ENCODE data around the gene GLRX5.
A peak's percentile ranks its signal among the peaks of the same experiment; 100 is the strongest.

The GLRX5 gene

DNA sequence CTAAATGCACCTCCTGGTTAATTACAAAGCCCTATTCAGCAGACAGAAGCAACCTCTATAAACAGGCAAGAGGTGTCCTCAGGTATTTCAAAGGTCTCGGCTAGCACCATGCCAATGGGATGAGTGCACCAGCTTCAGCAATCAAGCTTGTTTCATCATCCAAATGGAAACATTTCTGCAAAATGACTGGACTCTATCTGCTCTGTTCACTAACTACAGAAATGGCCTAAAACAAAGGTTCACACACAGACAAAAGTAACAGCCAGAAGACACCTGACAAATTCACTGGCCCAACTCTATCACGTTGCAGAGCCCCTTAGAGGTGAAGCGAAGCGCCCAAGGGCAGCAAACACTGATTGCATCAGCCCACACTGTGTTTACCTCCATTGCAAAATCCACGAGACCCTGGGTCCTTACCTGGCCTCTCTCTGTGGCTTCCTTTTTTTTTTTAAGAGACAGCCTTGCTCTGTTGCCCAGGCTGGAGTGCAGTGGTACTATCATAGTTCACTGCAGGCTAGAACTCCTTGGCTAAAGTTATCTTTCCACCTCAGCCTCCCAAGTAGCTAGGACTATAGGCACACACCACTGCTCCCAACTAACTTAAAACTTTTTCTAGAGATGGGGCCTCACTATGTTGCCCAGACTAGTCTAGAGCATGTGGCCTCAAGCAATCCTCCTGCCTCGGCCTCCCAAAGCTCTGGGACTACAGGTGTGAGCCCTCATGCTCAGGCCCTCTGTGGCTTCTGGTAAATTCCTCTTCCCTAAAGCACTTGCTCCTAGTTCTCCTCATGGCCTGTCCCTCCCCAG lies 9.9 kb upstream of the GLRX5 start:
- DNase-seq (ENCODE audit: low read depth in 1 of 2, low spot score in 1 of 2), result peak in 1 of 2 experiments; percentile 55
- in situ Hi-C loops (cut with HindIII; ENCODE audit: low pct_unique_long_range_greater_than_20kb, low sequenced_read_pairs), result no loop called here
- TF ChIP-seq JUND (IDR thresholded peaks at IDR 0.05; ENCODE audit: low read depth), result no peak

- no peak for TF ChIP-seq JUND (IDR thresholded peaks at IDR 0.05; ENCODE audit: low read depth)
- DNase-seq (ENCODE audit: low read depth in 1 of 2, low spot score in 1 of 2), result no peak
- in situ Hi-C loops (cut with HindIII; ENCODE audit: low pct_unique_long_range_greater_than_20kb, low sequenced_read_pairs), result no loop called here
Measured at GRCh38 chr14:95525999-95526398, 8.9 kb upstream of the GLRX5 start.

GRCh38 chr14:95526483-95527386 lies 8.1 kb upstream of the GLRX5 start:
- no peak for DNase-seq (ENCODE audit: low read depth in 1 of 2, low spot score in 1 of 2)
- TF ChIP-seq JUND (IDR thresholded peaks at IDR 0.05; ENCODE audit: low read depth), result no peak
- in situ Hi-C loops (cut with HindIII; ENCODE audit: low pct_unique_long_range_greater_than_20kb, low sequenced_read_pairs), result no loop called here

- in situ Hi-C loops (cut with HindIII; ENCODE audit: low pct_unique_long_range_greater_than_20kb, low sequenced_read_pairs), result no loop called here
- peak in 1 of 2 experiments; percentile 49 for DNase-seq (ENCODE audit: low read depth in 1 of 2, low spot score in 1 of 2)
- TF ChIP-seq JUND (IDR thresholded peaks at IDR 0.05; ENCODE audit: low read depth), result no peak
Measured at GRCh38 chr14:95527387-95528002, 7.4 kb upstream of the GLRX5 start.

DNA sequence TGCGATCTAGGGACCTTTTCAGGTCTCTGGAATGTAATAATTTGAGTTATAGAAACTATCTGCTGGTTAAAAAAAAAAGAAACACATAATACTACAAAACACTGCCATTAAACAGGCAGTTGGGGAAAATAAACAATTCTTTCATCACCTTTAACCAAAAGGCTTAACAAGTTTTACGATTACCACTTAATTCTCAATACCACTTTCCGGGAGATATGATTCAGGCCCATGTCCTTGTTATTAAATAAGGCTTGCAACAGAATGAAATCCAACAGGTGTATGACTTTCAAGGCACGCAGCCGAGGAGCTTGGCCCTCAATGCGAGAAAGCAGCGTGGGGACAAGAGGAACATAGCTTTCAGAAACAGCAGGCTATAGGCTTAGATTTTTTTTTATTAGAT lies 5.6 kb upstream of the GLRX5 start:
- in situ Hi-C loops (cut with HindIII; ENCODE audit: low pct_unique_long_range_greater_than_20kb, low sequenced_read_pairs), result no loop called here
- no peak for TF ChIP-seq JUND (IDR thresholded peaks at IDR 0.05; ENCODE audit: low read depth)
- no peak for DNase-seq (ENCODE audit: low read depth in 1 of 2, low spot score in 1 of 2)

DNA sequence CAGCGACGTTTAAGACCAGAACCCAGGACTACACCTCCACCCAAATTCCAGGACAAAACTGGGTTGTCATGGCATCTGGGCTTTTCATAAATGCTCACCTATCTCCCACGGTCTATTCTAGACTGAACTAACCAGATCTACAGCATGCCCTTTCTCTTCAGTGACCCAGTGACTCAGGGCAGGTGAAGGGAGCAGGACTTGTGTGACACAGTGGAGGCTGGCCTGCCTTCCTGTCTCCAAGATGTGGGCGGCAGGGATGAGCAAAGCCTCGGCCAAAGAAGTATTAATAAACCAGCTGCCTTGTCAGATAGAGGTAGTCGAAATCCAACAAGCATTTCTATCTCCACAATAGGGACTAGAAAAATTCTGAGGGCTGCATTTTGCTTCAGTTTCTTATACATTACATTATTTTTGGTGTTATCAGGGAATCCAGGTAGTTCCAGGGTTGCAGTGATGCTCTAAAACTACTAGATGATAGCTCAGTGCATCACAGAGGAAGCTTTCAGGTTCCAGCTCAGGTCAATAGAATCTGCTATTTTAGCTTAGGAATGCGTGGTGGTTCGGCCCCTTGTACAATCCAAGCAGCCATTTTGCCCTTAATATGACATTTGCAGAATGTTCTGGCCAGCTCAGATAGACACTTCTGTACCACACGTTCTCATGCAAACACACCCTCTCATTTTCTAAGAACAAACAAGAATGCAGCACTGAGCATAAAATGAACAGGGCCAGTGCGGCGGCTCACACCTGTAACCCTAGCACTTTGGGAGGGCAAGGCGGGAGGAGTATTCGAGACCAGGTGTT lies 4.2 kb upstream of the GLRX5 start:
- peak in 1 of 2 experiments; percentile 58 for DNase-seq (ENCODE audit: low read depth in 1 of 2, low spot score in 1 of 2)
- TF ChIP-seq JUND (IDR thresholded peaks at IDR 0.05; ENCODE audit: low read depth), result no peak
- in situ Hi-C loops (cut with HindIII; ENCODE audit: low pct_unique_long_range_greater_than_20kb, low sequenced_read_pairs), result no loop called here

- TF ChIP-seq JUND (IDR thresholded peaks at IDR 0.05; ENCODE audit: low read depth), result no peak
- DNase-seq (ENCODE audit: low read depth in 1 of 2, low spot score in 1 of 2), result no peak
- in situ Hi-C loops (cut with HindIII; ENCODE audit: low pct_unique_long_range_greater_than_20kb, low sequenced_read_pairs), result no loop called here
Measured at GRCh38 chr14:95531473-95531872, 3.4 kb upstream of the GLRX5 start.

- in situ Hi-C loops (cut with HindIII; ENCODE audit: low pct_unique_long_range_greater_than_20kb, low sequenced_read_pairs), result no loop called here
- no peak for DNase-seq (ENCODE audit: low read depth in 1 of 2, low spot score in 1 of 2)
- TF ChIP-seq JUND (IDR thresholded peaks at IDR 0.05; ENCODE audit: low read depth), result no peak
Measured at GRCh38 chr14:95531969-95532368, 2.9 kb upstream of the GLRX5 start.

DNA sequence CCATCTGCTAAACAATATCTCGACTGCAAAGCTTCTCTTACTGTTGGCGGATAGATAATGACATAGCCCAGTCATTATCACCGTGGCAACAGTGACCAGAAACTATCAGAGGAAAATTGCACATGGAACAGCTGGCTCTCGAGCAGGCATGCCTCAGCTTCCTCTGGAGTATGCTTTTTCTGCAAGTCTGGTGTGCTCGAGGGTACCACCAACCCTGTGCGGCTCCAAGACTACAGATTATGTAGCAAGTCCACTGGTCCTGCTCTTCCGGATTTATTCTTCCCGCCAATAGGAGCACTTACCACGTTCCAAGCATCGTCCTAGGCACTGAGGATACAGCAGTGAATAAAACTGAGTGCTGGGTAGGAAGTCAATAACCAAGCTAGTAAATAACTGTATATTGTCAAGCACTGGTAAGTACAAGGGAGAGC lies 1.4 kb upstream of the GLRX5 start:
- no peak for DNase-seq (ENCODE audit: low read depth in 1 of 2, low spot score in 1 of 2)
- no peak for TF ChIP-seq JUND (IDR thresholded peaks at IDR 0.05; ENCODE audit: low read depth)

GRCh38 chr14:95533822-95534221 lies 1.0 kb upstream of the GLRX5 start:
- in situ Hi-C loops (cut with HindIII; ENCODE audit: low pct_unique_long_range_greater_than_20kb, low sequenced_read_pairs), result no loop called here
- no peak for DNase-seq (ENCODE audit: low read depth in 1 of 2, low spot score in 1 of 2)

More for the DNA sequence above, 1.4 kb upstream of the GLRX5 start:
- in situ Hi-C loops (cut with HindIII; ENCODE audit: low pct_unique_long_range_greater_than_20kb, low sequenced_read_pairs), result no loop called here

DNA sequence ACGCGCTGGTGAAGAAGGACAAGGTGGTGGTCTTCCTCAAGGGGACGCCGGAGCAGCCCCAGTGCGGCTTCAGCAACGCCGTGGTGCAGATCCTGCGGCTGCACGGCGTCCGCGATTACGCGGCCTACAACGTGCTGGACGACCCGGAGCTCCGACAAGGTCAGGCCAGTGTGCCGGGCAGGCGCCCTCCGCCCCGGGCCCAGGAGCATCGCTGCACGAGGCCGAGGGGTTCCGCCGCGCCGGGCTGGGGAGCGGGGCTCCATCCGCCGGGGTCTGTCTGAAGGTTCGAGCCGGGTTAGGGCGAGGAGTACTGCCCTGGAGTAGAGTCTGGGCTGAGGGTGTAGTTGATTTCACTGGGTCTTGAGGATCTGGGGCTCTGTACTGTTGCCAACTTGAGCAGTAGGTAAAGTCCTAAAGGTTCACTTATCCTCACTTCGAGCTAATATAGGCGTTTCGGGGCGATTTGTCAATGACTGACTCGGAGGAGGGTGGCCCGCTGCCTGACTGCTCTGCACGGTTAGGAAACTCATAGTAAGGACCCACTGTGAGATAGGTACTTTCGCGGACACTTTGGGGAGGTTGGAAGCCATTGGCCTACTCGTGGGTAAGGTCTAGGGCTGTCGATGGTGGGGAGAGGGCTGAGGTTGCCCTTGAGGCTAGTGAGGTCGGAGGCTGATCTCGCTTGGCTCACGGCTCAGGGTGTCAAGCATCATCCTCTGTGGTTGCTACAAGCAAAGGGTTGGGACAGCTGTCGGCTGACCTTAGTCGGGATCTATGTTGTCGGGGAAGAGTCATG lies 574 bp downstream of the GLRX5 start:
- DNase-seq (ENCODE audit: low read depth in 1 of 2, low spot score in 1 of 2), result no peak
- in situ Hi-C loops (cut with HindIII; ENCODE audit: low pct_unique_long_range_greater_than_20kb, low sequenced_read_pairs), result no loop called here
- TF ChIP-seq JUND (IDR thresholded peaks at IDR 0.05; ENCODE audit: low read depth), result no peak

More at GRCh38 chr14:95533822-95534221, 1.0 kb upstream of the GLRX5 start:
- TF ChIP-seq JUND (IDR thresholded peaks at IDR 0.05; ENCODE audit: low read depth), result no peak

All from T47D (cell line).